ENCODE results near the gene PXDC1. TPM values are rescaled to one million over a fixed set of nuclear protein-coding genes. Genes with fewer than 3 reads are reported as not detected.
A peak's percentile ranks its signal among the peaks of the same experiment; 100 is the strongest.

PXDC1 gene
- total RNA-seq, 1 donor: 144 TPM

DNA sequence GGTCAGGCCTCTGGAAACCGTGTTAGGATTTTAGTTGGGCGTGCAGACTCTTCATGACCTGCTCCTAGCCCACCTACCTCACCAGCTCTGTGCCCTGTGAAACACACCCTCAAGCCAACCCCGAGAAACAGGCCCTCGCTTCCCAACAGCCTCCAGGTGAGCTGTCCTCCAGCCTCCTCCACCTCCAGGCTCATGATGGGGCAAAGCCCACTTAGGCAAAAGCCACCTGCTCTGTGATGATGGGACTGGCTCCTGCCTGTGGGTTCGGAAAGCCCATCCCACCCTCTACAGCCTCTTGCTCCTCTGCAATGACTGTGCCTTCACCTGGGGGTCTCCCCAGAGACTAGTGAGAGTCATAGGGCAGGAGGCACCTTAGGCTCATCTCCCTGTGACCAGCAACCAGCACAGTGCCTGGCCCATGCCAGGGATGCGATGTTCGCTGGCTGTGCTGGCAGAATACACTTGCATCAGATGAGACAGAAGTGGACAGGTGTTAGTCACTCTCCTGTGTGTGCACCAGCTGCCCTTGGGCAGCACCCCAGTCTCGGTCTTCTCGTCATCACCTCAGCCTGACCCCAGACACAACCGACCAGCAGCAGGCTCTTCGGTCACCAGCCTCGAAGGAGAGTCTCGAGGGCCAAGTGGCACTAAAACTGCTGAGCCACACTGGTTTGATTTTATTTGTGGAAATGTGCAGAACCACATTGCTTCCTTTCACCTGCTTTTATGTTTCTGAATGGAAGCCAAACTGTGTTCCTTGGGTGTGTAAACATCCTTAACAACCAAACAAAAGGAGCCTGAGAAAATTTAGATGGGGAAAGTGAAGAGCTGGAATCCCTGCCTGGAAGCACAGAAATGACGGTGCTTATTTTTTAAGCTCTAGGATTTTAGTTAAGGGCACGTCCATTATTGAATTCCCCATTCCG is 10.7 kb downstream of the PXDC1 start:
- no peak overlapping the region for H3K4me2 ChIP-seq (ENCODE audit: insufficient read depth, low read length)
- no peaks in the 10 kb centered on the region for H3K27me3 ChIP-seq (ENCODE audit: insufficient read depth, low read length)
- no peak overlapping the region for H3K4me3 ChIP-seq (ENCODE audit: insufficient read depth, low read length)
- H3K27ac ChIP-seq (ENCODE audit: low read depth, low read length): peak overlapping the region; percentile 43
- TF ChIP-seq, protein P1, sequence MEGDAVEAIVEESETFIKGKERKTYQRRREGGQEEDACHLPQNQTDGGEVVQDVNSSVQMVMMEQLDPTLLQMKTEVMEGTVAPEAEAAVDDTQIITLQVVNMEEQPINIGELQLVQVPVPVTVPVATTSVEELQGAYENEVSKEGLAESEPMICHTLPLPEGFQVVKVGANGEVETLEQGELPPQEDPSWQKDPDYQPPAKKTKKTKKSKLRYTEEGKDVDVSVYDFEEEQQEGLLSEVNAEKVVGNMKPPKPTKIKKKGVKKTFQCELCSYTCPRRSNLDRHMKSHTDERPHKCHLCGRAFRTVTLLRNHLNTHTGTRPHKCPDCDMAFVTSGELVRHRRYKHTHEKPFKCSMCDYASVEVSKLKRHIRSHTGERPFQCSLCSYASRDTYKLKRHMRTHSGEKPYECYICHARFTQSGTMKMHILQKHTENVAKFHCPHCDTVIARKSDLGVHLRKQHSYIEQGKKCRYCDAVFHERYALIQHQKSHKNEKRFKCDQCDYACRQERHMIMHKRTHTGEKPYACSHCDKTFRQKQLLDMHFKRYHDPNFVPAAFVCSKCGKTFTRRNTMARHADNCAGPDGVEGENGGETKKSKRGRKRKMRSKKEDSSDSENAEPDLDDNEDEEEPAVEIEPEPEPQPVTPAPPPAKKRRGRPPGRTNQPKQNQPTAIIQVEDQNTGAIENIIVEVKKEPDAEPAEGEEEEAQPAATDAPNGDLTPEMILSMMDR (IDR thresholded peaks at IDR 0.05; ENCODE audit: extremely low read depth, low read depth, low read length): no peak
- H3K36me3 ChIP-seq (ENCODE audit: insufficient read depth, low read length): peaks cover 66% of the 10 kb centered on the region
- peak; percentile 48 for DNase-seq (ENCODE audit: insufficient read length, low spot score, missing footprints)
- no peak overlapping the region for H2AFZ ChIP-seq (ENCODE audit: low read length)
- peaks cover 100% of the 10 kb centered on the region for H3K79me2 ChIP-seq (ENCODE audit: insufficient read depth, low read length)
- no peaks in the 10 kb centered on the region for H3K9me3 ChIP-seq (ENCODE audit: low read depth, low read length)
- H3K4me1 ChIP-seq (ENCODE audit: insufficient read depth, low read length): peaks cover 58% of the 10 kb centered on the region
- H4K20me1 ChIP-seq (ENCODE audit: insufficient read depth, low read length): peaks cover 99% of the 10 kb centered on the region

DNA sequence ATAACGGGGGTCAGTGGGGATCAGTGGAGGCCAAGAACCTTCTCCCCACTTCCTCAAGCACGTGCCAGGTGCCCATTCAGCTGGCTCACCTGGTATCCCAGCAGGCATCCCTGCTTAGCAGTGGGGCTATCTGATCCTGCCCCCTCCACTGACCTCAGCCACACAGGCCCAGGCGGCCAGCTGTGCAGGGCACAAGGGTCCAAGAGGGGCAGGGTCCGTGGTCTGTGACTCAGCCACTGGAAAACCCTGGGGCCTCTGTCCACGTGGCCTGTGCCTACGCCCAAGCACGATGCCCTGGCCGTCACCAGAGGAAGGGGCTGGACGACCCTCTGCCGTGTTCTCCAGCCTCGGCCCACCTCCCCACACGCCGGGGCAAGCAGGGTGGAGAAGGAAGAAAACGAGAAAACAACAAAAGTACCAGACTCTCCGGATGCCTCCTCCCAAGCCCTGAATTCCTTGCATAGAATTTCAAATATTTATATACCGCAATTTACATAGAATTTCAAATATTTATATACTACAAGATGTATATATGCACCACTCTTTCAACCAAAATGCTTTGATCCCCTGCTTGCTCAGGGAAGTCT is 12.1 kb downstream of the PXDC1 start:
- peak; percentile 63 for DNase-seq (ENCODE audit: insufficient read length, low spot score, missing footprints)
- H2AFZ ChIP-seq (ENCODE audit: low read length): no peak overlapping the region
- H3K36me3 ChIP-seq (ENCODE audit: insufficient read depth, low read length): peaks cover 71% of the 10 kb centered on the region
- peak overlapping the region; percentile 43 for H3K27ac ChIP-seq (ENCODE audit: low read depth, low read length)
- no peaks in the 10 kb centered on the region for H3K27me3 ChIP-seq (ENCODE audit: insufficient read depth, low read length)
- H3K4me3 ChIP-seq (ENCODE audit: insufficient read depth, low read length): no peak overlapping the region
- peaks cover 98% of the 10 kb centered on the region for H4K20me1 ChIP-seq (ENCODE audit: insufficient read depth, low read length)
- H3K79me2 ChIP-seq (ENCODE audit: insufficient read depth, low read length): peaks cover 100% of the 10 kb centered on the region
- TF ChIP-seq, protein P1 (IDR thresholded peaks at IDR 0.05; ENCODE audit: extremely low read depth, low read depth, low read length): no peak
- H3K9me3 ChIP-seq (ENCODE audit: low read depth, low read length): no peaks in the 10 kb centered on the region
- H3K4me1 ChIP-seq (ENCODE audit: insufficient read depth, low read length): peaks cover 44% of the 10 kb centered on the region
- no peak overlapping the region for H3K4me2 ChIP-seq (ENCODE audit: insufficient read depth, low read length)

DNA sequence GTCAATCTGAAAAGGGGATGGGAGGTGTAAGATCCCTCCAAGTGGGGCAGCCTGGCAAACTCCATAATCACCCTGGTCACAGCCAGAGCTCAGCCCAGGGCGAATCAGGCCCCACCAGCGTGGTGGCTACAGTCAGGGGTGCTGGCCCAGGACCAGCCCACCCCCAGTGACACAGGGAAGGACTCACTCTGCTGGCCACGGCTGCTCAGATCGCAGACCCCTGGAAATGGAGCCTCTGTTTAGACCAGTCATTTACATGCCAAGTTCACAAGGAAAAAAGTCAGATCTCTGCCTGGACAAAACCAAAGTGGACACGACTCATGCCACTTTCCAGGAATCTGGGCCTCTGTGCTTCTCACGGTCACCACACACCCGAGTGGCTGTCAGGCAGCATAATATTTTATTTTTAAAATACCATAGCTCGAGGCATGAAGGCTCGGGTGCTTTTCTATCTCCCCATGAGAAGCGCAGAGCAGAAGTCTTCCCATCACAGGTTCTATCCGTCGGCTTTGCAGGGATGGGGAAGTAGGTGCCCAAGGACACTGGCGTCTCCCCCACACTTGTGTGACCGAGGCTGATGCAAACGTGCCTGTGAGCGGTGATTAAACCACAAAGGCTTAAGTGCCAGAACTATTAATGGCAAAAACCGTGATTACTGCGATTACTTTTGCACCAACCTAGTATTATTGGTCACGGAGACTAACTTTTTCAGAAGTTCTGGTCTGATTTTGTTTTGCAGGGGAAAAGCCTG is 13.0 kb downstream of the PXDC1 start:
- Histone ChIP-seq H3K4me1 (ENCODE audit: insufficient read depth, low read length) (peaks cover 36% of the 10 kb centered on the region), H4K20me1 (ENCODE audit: insufficient read depth, low read length) (peaks cover 98% of the 10 kb centered on the region), H3K4me2 (ENCODE audit: insufficient read depth, low read length) (no peak overlapping the region), H3K79me2 (ENCODE audit: insufficient read depth, low read length) (peaks cover 100% of the 10 kb centered on the region), H3K36me3 (ENCODE audit: insufficient read depth, low read length) (peaks cover 77% of the 10 kb centered on the region), H3K27ac (ENCODE audit: low read depth, low read length) (peak overlapping the region; percentile 43), H3K9me3 (ENCODE audit: low read depth, low read length) (no peaks in the 10 kb centered on the region), H3K27me3 (ENCODE audit: insufficient read depth, low read length) (no peaks in the 10 kb centered on the region), H2AFZ (ENCODE audit: low read length) (no peak overlapping the region), H3K4me3 (ENCODE audit: insufficient read depth, low read length) (no peak overlapping the region)
- TF ChIP-seq, protein P1 (IDR thresholded peaks at IDR 0.05; ENCODE audit: extremely low read depth, low read depth, low read length): no peak
- peak; percentile 69 for DNase-seq (ENCODE audit: insufficient read length, low spot score, missing footprints)
